Measurements from ENCODE around the gene LIPC. TPM values are rescaled to one million over a fixed set of nuclear protein-coding genes. Genes with fewer than 3 reads are reported as not detected.

The LIPC gene
- polyA plus RNA-seq, 3 donors, result 0.37 TPM; not detected in 2

DNA sequence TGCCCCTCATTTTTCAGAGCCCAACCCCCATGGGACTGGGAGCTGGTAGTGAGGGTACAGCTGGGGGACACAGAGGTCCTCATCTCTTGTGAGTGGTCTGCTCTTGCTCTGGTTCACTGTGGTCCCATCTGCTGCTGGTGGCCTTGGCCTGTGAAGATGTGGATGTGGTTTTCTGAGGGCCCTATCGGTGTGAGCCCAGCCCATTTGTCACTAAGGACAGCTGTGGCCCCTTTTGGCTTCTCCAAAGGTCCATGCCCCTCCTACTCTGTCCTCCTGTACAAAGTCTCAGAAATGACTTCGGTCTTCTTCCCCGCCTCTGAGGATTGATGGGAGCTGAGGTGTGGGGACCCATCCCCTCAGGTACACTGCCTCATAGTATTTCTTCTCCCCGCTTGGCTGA, 21.0 kb downstream of the LIPC start:
- intact Hi-C loops (cut with micrococcal nuclease), result no loop called here
- TF ChIP-seq, protein P1, sequence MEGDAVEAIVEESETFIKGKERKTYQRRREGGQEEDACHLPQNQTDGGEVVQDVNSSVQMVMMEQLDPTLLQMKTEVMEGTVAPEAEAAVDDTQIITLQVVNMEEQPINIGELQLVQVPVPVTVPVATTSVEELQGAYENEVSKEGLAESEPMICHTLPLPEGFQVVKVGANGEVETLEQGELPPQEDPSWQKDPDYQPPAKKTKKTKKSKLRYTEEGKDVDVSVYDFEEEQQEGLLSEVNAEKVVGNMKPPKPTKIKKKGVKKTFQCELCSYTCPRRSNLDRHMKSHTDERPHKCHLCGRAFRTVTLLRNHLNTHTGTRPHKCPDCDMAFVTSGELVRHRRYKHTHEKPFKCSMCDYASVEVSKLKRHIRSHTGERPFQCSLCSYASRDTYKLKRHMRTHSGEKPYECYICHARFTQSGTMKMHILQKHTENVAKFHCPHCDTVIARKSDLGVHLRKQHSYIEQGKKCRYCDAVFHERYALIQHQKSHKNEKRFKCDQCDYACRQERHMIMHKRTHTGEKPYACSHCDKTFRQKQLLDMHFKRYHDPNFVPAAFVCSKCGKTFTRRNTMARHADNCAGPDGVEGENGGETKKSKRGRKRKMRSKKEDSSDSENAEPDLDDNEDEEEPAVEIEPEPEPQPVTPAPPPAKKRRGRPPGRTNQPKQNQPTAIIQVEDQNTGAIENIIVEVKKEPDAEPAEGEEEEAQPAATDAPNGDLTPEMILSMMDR (IDR thresholded peaks at IDR 0.05), result no peak
- Histone ChIP-seq H3K4me1 (ENCODE audit: control insufficient read depth in 1 of 2, insufficient read depth in 2 of 2, low read length in 2 of 2) (peaks cover 6 to 12% of the 10 kb centered on the region in 2 donors), H3K79me2 (ENCODE audit: insufficient read depth, low read length) (no peaks in the 10 kb centered on the region), H3K27ac (ENCODE audit: low read depth in 1 of 2, low read length in 2 of 2) (no peak overlapping the region), H2AFZ (ENCODE audit: insufficient read depth, low read depth, low read length, poor library complexity, severe bottlenecking) (no peak overlapping the region), H3K9ac (ENCODE audit: insufficient read depth, low read length, poor library complexity, severe bottlenecking) (no peak overlapping the region), H3K9me3 (replicated peaks in 1 of 2; ENCODE audit: control insufficient read depth in 1 of 2, insufficient read depth in 1 of 2, low read length in 2 of 2) (no peaks in the 10 kb centered on the region), H3K4me2 (replicated peaks; ENCODE audit: extremely low read depth, low read length, poor library complexity, severe bottlenecking) (no peak overlapping the region), H3K4me3 (replicated peaks in 1 of 3; ENCODE audit: low read depth in 2 of 3, low read length in 3 of 3) (no peak overlapping the region), H3K36me3 (replicated peaks in 1 of 2; ENCODE audit: control insufficient read depth in 1 of 2, insufficient read depth in 2 of 2, low read length in 2 of 2) (no peaks in the 10 kb centered on the region), H3K27me3 (ENCODE audit: control insufficient read depth in 2 of 2, insufficient read depth in 2 of 2, low read length in 2 of 2) (no peaks in the 10 kb centered on the region), H4K20me1 (ENCODE audit: insufficient read depth, low read length) (no peaks in the 10 kb centered on the region)
- WGBS (ENCODE audit: insufficient coverage), result 100% methylated on average over 1 of the region's 4 CpGs
- Mint-ChIP-seq H3K9me3 (peaks cover 0 to 2% (median 0%) of the 10 kb centered on the region in 7 donors), H3K27ac (no peak overlapping the region), H3K4me1 (peaks cover 12% of the 10 kb centered on the region), H3K36me3 (no peaks in the 10 kb centered on the region), H3K27me3 (ENCODE audit: low read depth in 3 of 3) (no peaks in the 10 kb centered on the region), H3K4me3 (no peak overlapping the region)
- no peak for DNase-seq

DNA sequence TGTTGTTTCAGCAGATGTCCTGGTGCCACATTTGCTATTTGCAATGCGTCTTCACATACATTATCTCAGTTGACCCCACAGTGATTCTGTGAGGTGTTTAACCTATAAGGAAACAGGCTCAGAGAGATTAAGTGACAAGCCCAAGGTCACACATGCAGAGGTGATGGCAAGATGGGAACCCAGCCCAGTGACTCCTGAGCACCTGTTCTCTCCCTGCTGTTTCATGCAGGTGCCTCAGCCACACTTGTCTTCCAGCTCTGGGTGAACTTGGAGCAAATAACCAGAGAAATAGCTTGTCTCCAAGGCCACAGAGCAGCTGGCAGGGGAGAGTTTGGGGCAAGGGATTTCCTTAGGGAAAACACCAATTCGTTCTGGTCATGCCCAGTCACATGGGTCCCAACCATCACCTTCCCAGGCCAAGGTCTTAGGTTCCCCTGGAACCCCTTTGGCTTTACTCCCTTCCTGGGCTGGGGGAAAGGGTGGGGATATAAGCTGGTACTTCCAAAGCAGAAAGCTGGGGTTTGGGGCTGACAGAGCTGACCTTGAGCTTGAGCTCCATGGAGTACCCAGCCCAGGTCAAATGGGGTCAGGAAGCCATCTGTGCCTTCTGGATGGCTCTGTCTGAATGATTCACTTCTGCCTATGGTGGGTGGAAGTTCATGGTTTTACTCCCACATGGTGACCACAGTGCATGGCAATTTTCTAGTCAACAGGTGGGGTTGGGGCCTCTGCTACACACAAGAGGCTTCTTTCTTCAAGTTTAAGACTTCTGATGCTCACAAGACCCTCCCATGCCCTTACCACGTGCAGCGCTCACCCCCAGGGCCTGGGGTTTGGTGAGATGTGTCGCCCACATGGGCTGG, 22.4 kb downstream of the LIPC start:
- H3K4me1 Mint-ChIP-seq, result peaks cover 20% of the 10 kb centered on the region
- no peak overlapping the region for H3K4me3 ChIP-seq (replicated peaks in 1 of 3; ENCODE audit: low read depth in 2 of 3, low read length in 3 of 3)
- no peak overlapping the region for H3K27ac ChIP-seq (ENCODE audit: low read depth in 1 of 2, low read length in 2 of 2)
- no peaks in the 10 kb centered on the region for H3K9me3 ChIP-seq (replicated peaks in 1 of 2; ENCODE audit: control insufficient read depth in 1 of 2, insufficient read depth in 1 of 2, low read length in 2 of 2)
- H3K27ac Mint-ChIP-seq, result no peak overlapping the region
- H2AFZ ChIP-seq (ENCODE audit: insufficient read depth, low read depth, low read length, poor library complexity, severe bottlenecking), result no peak overlapping the region
- TF ChIP-seq, protein P1 (IDR thresholded peaks at IDR 0.05), result no peak
- H3K9me3 Mint-ChIP-seq, result peaks cover 0 to 2% (median 0%) of the 10 kb centered on the region in 7 donors
- peaks cover 11 to 20% of the 10 kb centered on the region in 2 donors for H3K4me1 ChIP-seq (ENCODE audit: control insufficient read depth in 1 of 2, insufficient read depth in 2 of 2, low read length in 2 of 2)
- no peaks in the 10 kb centered on the region for H3K79me2 ChIP-seq (ENCODE audit: insufficient read depth, low read length)
- no peak overlapping the region for H3K4me3 Mint-ChIP-seq
- H3K36me3 Mint-ChIP-seq, result no peaks in the 10 kb centered on the region
- no peak overlapping the region for H3K9ac ChIP-seq (ENCODE audit: insufficient read depth, low read length, poor library complexity, severe bottlenecking)
- H3K27me3 Mint-ChIP-seq (ENCODE audit: low read depth in 3 of 3), result peaks cover 0 to 2% (median 0%) of the 10 kb centered on the region in 3 donors
- no peaks in the 10 kb centered on the region for H3K36me3 ChIP-seq (replicated peaks in 1 of 2; ENCODE audit: control insufficient read depth in 1 of 2, insufficient read depth in 2 of 2, low read length in 2 of 2)
- H3K4me2 ChIP-seq (replicated peaks; ENCODE audit: extremely low read depth, low read length, poor library complexity, severe bottlenecking), result no peak overlapping the region
- no peak for DNase-seq
- H4K20me1 ChIP-seq (ENCODE audit: insufficient read depth, low read length), result no peaks in the 10 kb centered on the region
- intact Hi-C loops (cut with micrococcal nuclease), result no loop called here
- no CpG with 5 or more reads among the region's 5 CpGs for whole genome bisulfite sequencing (ENCODE audit: insufficient coverage)
- H3K27me3 ChIP-seq (ENCODE audit: control insufficient read depth in 2 of 2, insufficient read depth in 2 of 2, low read length in 2 of 2), result no peaks in the 10 kb centered on the region

Measured in CD14-positive monocyte (primary cell).